HepG2 (cell line): Measurements from ENCODE around the gene S100P. TPM values are rescaled to one million over a fixed set of nuclear protein-coding genes. Genes with fewer than 3 reads are reported as not detected.
A peak's percentile ranks its signal among the peaks of the same experiment; 100 is the strongest.

Experiments
- RAD21 ChIP-seq: fragments of 450-650 bp; formaldehyde crosslinking; IDR thresholded peaks from 2 replicates; pipeline ENCODE4 v1.5.0; 2020; ENCODE audit warnings: mild to moderate bottlenecking
- RARA ChIP-seq: IDR thresholded peaks from 2 replicates; pipeline ENCODE4 v1.6.1; 2016; ENCODE audit warnings: missing genetic modification reagents, missing compliant biosample characterization
- REPIN1 ChIP-seq: sonication (generic); formaldehyde crosslinking; IDR thresholded peaks from 2 replicates; pipeline ENCODE4 v1.8.0; 2022; ENCODE audit warnings: missing genetic modification reagents, low read depth, mild to moderate bottlenecking, borderline replicate concordance
- polyA plus RNA-seq, 8 experiments: library from polyadenylated mRNA; depleted of rRNA in 3 of 8; stranded (reverse) in 7 of 8; unstranded in 1 of 8; fragments of >200 nt; fragmentation: Illumina TruSeq in 4 of 8; extraction: Trizol in 4 of 8; gene quantifications; 2 replicates each; pipeline versions ENCODE4 v1.2.1 to v1.2.3, GENCODE V29; 2011 to 2016; ENCODE audit warnings: low read depth in 4 of 8, missing spikeins in 1 of 8, mixed read lengths in 1 of 8; ENCODE audit not compliant: insufficient read depth in 1 of 8
- total RNA-seq, 5 experiments: library from RNA; depleted of rRNA; stranded (reverse); fragments of >200 nt; fragmentation: Illumina TruSeq; extraction: Trizol; gene quantifications; 2 replicates each; pipeline ENCODE4 v1.2.3, GENCODE V29; 2016; ENCODE audit warnings: low read depth in 1 of 5
- TF ChIP-seq, protein P1 (sequence below): sonication (generic); formaldehyde crosslinking; IDR thresholded peaks from 2 replicates; pipeline ENCODE4 v1.5.1; 2020; ENCODE audit warnings: mild to moderate bottlenecking, missing genetic modification reagents, moderate library complexity
- TF ChIP-seq, protein P2 (sequence below), 2 experiments: sonication (generic) in 1 of 2; formaldehyde crosslinking in 1 of 2; IDR thresholded peaks; 2 replicates each; pipeline versions ENCODE4 v1.4.0 to v1.6.1; 2018 to 2020; ENCODE audit warnings: missing genetic modification reagents in 2 of 2, borderline replicate concordance in 1 of 2, low read depth in 1 of 2, mild to moderate bottlenecking in 1 of 2, missing biosample characterization in 1 of 2

Gene S100P
- total and polyA plus RNA-seq, 2 of the 13 experiments (the other 11 are each of a cell fraction or from before 2014, with no cell fraction given) = 278 to 1,649 TPM

DNA sequence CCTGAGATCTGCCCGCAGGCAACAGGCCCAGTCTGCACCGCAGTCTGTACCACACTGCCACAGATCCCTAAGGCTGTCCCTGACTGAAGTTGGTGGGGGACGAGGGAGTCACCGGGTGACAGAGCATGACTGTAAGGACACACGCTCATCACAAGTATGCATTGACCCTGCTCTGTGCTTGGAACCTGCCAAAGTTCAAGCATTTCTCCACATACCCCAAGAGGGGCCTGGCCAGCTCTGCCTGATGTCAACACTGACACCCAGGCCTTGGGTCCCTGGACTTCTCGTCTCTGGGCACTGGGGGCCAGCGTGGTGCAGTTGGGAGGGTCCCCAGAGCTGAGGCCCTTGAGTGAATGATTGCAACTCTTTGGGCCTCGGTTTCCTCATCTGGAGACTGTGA lies 30.2 kb downstream of the S100P start (continued):
- TF ChIP-seq, protein P1, sequence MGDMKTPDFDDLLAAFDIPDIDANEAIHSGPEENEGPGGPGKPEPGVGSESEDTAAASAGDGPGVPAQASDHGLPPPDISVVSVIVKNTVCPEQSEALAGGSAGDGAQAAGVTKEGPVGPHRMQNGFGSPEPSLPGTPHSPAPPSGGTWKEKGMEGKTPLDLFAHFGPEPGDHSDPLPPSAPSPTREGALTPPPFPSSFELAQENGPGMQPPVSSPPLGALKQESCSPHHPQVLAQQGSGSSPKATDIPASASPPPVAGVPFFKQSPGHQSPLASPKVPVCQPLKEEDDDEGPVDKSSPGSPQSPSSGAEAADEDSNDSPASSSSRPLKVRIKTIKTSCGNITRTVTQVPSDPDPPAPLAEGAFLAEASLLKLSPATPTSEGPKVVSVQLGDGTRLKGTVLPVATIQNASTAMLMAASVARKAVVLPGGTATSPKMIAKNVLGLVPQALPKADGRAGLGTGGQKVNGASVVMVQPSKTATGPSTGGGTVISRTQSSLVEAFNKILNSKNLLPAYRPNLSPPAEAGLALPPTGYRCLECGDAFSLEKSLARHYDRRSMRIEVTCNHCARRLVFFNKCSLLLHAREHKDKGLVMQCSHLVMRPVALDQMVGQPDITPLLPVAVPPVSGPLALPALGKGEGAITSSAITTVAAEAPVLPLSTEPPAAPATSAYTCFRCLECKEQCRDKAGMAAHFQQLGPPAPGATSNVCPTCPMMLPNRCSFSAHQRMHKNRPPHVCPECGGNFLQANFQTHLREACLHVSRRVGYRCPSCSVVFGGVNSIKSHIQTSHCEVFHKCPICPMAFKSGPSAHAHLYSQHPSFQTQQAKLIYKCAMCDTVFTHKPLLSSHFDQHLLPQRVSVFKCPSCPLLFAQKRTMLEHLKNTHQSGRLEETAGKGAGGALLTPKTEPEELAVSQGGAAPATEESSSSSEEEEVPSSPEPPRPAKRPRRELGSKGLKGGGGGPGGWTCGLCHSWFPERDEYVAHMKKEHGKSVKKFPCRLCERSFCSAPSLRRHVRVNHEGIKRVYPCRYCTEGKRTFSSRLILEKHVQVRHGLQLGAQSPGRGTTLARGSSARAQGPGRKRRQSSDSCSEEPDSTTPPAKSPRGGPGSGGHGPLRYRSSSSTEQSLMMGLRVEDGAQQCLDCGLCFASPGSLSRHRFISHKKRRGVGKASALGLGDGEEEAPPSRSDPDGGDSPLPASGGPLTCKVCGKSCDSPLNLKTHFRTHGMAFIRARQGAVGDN (CRISPR knock-in tag) = peak; percentile 32
- TF ChIP-seq REPIN1 (CRISPR knock-in tag) = no peak
- TF ChIP-seq, protein P2, sequence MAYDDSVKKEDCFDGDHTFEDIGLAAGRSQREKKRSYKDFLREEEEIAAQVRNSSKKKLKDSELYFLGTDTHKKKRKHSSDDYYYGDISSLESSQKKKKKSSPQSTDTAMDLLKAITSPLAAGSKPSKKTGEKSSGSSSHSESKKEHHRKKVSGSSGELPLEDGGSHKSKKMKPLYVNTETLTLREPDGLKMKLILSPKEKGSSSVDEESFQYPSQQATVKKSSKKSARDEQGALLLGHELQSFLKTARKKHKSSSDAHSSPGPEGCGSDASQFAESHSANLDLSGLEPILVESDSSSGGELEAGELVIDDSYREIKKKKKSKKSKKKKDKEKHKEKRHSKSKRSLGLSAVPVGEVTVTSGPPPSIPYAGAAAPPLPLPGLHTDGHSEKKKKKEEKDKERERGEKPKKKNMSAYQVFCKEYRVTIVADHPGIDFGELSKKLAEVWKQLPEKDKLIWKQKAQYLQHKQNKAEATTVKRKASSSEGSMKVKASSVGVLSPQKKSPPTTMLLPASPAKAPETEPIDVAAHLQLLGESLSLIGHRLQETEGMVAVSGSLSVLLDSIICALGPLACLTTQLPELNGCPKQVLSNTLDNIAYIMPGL (CRISPR knock-in tag; IDR thresholded peaks at IDR 0.05; ENCODE audit: borderline replicate concordance in 1 of 2, low read depth in 1 of 2) = no peak
- 0 out of 2 replicates have a peak, but pooled peaks have one; percentile 10 for TF ChIP-seq RARA (CRISPR knock-in tag)
- TF ChIP-seq RAD21 (CRISPR knock-in tag) = 0 out of 2 replicates have a peak, but pooled peaks have one; percentile 17
